NCI-H2107 treated with DMSO at 0.1 percent for 48 hours (cell line): Measurements from ENCODE around the gene NEK10.

Experiments
- DNase-seq: peaks from one replicate; lab custom pipeline; 2025; ENCODE audit not compliant: unreplicated experiment; lab: John Stamatoyannopoulos, UW

The NEK10 gene

GRCh38 chr3:27119639-27120038 is 249.5 kb downstream of the NEK10 start:
- DNase-seq = no peak

DNA sequence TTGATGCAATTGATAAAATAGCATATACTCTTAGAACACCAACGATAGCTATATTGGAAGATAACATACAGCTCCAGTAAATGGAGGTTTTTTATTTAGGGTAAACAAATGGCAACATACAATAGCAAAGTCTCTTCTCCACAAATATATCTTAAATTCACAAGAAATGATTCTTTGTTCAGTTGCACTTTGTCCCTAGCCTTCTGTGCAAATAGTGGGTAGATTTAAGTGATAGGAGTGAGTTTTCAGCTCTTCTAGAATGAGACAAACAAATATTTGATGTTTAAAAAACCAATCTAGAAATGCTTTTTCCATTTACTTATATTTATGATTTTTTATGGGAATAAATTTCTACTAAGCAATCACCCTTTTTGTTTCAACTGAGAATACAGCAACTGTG is 253.8 kb downstream of the NEK10 start:
- DNase-seq = no peak

- DNase-seq = no peak
Observed at GRCh38 chr3:27114684-27115083, 254.5 kb downstream of the NEK10 start.

DNA sequence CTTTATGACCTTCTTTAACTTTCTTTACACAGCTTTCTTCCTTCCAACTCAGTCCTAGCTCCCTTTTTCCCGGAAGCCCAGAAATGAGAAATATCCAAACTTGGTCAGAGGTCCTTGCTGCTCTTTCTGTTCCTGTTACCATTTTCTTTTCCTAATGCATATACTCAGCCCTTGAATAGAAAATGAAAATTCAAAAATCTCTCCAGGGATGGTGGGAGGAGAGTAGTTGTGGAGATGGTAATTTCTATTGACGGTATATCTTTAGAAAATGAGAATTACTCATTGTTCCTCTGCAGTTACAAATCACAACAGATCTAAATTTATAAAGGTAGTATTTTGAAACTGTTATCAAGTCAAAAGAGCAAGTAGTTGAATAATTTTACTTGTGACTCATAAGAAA is 255.1 kb downstream of the NEK10 start:
- no peak for DNase-seq

- no peak for DNase-seq
Observed at GRCh38 chr3:27110020-27110419, 259.2 kb downstream of the NEK10 start.

- no peak for DNase-seq
Observed at GRCh38 chr3:27108322-27108721, 260.9 kb downstream of the NEK10 start.

GRCh38 chr3:27105904-27106303 is 263.3 kb downstream of the NEK10 start:
- no peak for DNase-seq

DNA sequence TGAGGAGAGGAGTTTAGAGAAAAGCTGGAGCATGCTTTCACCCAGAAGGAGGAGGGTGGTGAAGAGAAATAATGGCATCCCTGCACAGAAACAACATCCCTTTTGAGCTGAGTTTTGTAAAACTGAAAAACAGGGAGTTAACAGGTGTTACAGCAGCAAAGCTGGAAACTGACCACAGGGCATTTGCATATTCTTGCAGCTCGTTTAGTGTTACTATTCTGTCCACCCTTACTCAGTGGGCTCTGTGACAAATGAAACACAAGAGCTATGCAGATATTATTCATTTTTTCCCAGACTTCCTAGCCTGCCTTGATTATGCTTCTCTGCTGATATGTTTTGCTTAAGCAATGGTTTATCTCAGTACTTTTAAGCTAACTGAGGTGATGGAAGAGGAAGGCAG is 272.0 kb downstream of the NEK10 start:
- DNase-seq = no peak

- DNase-seq = no peak
Observed at GRCh38 chr3:27095553-27096222, 273.5 kb downstream of the NEK10 start.

DNA sequence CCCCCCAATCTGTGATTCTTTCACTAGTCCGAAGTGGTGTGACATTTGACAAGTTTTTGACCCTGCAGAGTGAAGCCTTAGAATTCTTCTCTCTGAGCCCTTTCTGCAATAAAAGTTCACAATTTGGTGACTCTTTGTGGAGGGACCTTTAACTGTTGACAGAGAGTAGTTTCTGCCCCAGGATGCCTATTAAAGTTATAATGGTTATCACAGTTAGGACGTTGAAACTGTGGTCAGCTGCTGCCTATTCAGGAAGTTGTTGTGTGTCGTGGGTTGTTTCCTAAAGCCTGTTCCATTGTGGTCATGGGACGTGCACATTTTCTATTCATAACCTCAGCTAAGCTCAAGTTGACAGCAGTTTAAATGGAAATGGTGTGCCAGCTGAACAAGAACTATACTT is 274.5 kb downstream of the NEK10 start:
- no peak for DNase-seq

GRCh38 chr3:27093771-27094170 is 275.4 kb downstream of the NEK10 start:
- DNase-seq = no peak

DNA sequence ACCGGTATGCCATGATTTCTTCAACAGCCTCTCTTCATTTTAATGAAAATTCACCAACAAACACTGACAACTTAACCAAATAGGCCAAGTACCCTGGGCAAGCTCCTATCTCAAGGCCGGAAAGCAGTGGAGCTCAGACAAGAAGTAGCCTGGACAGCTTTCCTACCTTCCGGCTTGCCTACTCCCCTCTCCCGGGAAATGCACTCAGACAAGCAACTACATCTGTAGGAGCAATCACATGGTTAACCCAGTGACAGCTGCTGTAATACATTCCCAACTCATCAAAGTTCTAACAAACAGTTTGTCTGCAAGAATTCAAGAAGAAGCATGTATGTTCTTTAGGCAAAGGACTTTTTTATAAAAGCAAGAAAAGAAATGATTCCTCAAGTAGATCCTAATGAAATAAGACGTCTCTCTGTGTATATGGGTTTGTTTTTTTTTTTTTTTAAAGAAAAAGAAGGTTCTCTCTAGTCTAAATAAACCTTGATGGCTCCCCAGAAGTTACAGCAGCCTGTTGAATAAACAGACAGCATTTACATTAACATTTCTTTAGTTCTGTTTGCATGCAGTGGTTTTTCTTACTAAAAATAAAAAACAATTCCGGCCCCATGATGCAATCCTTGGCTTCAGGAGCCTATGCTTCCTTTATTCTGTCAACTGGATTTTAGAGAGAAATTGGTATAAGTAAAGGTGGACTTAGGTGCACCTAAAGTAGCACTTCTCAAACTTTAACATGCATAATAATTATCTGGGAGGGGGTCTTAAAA is 278.7 kb downstream of the NEK10 start:
- DNase-seq = no peak

GRCh38 chr3:27089645-27090044 is 279.5 kb downstream of the NEK10 start:
- DNase-seq = no peak

GRCh38 chr3:27089068-27089467 is 280.1 kb downstream of the NEK10 start:
- no peak for DNase-seq

DNA sequence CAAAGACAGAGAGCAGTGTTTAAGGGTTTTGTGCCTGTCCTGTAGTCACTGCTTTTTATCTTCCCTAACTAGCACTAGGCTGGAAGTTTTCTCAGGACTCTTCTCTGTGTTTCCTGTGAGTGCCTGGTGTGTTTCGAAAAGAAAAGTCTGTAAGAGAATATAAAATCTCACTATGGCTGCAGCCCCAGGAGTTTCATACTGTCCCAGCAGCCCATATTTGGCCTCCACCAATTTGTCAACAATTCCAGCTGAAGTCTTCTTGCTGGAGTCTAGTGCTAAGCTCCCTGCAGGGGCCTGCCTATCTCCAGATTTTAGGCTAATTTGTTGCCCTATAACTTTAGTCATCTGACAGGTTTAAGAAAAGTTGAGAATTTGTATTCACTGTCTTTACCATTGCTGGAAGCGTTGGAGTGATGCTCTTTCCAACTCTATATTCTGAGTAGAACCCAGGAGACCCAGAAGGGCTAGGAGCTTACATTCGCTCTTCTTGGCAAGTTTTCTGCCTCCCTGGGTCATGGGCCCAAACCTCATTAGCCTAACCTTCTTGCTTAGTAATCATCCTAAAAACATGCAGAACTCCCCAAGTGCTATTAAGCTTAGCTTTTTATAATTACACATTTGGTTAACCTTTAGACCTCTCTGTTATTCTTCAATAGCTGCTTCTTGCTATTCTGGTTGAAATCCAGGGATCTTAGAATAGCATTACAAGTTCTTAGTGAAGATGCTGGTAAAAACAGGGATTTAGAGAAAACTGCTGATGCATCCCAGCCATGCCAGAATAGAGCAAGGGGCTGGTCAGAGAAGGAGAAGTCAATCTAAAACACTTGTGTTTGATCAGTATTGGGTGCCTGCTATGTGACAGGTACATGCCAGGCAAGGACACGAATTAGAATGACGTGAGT is 283.1 kb downstream of the NEK10 start:
- no peak for DNase-seq

GRCh38 chr3:27081992-27082607 is 287.1 kb downstream of the NEK10 start:
- no peak for DNase-seq

DNA sequence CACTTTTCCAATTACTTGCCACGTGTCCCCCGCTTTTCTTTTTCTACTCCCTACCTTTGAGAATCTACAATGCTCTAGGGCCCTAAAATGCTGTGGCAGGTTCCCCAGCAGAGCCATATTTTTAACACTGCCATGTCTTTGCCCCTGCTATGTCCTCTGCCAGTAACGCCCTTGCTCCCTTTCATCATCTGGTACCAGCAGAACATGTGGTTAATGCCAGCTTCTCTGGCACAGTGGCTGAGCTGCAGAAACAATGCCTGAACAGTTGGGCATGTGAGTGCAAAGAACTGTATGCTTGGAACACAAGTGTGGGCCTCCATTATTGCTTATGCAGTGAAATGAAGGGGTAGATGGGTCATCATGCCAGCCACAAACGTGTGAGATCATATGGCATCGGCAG is 287.6 kb downstream of the NEK10 start:
- no peak for DNase-seq

DNA sequence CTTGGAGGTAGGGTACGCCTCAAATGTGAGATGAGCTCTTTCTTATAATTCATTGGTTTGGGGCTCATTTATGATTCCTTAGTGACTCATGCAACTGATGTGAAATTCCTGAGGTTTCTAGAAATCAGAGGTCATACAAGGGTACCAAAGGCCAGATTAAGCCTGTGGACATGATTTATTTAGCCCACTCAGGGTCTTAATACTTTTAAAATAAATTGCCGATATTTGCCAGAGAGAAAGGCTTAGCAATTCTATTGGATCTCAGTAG is 289.0 kb downstream of the NEK10 start:
- DNase-seq = no peak

- no peak for DNase-seq
Observed at GRCh38 chr3:27079427-27080257, 289.5 kb downstream of the NEK10 start.

DNA sequence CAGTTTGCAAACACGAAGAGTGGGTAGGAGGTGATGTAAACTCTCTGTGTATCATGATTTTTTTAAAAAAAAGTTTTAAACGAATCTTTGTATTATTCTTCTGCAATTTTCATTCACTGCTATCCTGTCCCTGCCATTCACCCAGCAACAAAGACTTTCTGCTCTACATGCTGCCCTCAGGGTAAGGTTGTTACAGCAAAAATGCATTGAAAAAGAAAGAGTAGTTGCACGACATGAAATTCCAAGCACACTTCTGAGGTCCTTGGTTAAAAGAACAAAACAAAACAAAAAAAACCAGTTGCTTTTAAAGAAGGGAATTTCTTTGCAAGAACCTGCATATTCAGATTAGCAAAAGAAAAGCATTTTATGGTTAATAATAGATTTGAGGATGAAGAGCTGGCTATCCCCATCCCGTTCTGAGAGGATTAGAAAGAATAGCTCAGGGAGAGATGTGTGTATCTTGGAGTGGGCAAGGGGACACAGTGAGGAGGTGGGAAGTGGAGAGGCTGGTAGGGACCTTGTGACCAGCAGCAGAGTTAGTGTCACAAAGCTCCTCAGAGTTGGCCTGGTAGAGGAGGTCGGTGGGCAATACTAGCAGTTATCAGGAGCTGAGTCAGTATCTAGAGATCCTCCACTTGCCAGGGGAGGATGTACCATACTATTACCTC is 290.8 kb downstream of the NEK10 start:
- no peak for DNase-seq
